HCT116 (cell line): Measurements from ENCODE around the gene CEP112. TPM values are rescaled to one million over a fixed set of nuclear protein-coding genes. Genes with fewer than 3 reads are reported as not detected.
A peak's percentile ranks its signal among the peaks of the same experiment; 100 is the strongest.

Experiments
- ATAC-seq: fragments of 200-7000 bp; cut with Tn5 transposase; 2 replicates; pipeline ENCODE4 v1.9.1; 2020; ENCODE audit warnings: mild to moderate bottlenecking, moderate library complexity
- BruUV-seq: library from RNA; stranded (reverse); fragments of 400-500 nt; replicated peaks from 2 replicates; lab custom pipeline; 2021; lab: Mats Ljungman, UMichigan
- CTCF ChIA-PET: fragments of 300-600 bp; sonication (Branson Sonifier 250); formaldehyde crosslinking; loops from one replicate; lab custom pipeline; 2021; ENCODE audit warnings: antibody characterized with exemption; lab: Charles Lee
- POLR2A ChIA-PET: fragments of 300-600, 350-600 bp; sonication (Branson Sonifier 250); formaldehyde crosslinking; loops from one replicate; lab custom pipeline; 2021; ENCODE audit warnings: antibody characterized with exemption; lab: Charles Lee
- RAD21 ChIA-PET, 2 experiments: fragments of 300-600 bp; sonication (Branson Sonifier 250); formaldehyde crosslinking; loops; one replicate each; lab custom pipeline; 2023; ENCODE audit warnings: low total read pairs in 2 of 2; ENCODE audit not compliant: uncharacterized antibody in 2 of 2, unreplicated experiment in 2 of 2, low non-redundant PET in 1 of 2; lab: Charles Lee
- DNase-seq: peaks from one replicate; pipeline ENCODE4 v3.0.0-alpha.2; 2010; ENCODE audit warnings: low read depth, low spot score
- H2AFZ ChIP-seq: fragments of 200-600 bp; shearing (Covaris generic), sonication (generic); 2 replicates; pipeline ENCODE4 v1.6.1; 2017; ENCODE audit warnings: low read depth, mixed run types, mixed read lengths, antibody characterized with exemption, low read length; ENCODE audit not compliant: poor library complexity, severe bottlenecking
- H3K27ac ChIP-seq: 2 replicates; pipeline ENCODE4 v1.5.1; 2012; ENCODE audit warnings: low read depth, low read length
- H3K27me3 ChIP-seq: fragments of 200-600 bp; sonication (generic); 2 replicates; pipeline ENCODE4 v1.6.1; 2016; ENCODE audit warnings: mixed run types, low read length, mixed read lengths; ENCODE audit not compliant: insufficient read depth
- H3K36me3 ChIP-seq, 2 experiments: fragments of 200-500 bp in 1 of 2; fragments of 200-600 bp in 1 of 2; sonication (Bioruptor generic) in 1 of 2; sonication (generic) in 1 of 2; 2 replicates each; pipeline versions ENCODE4 v1.5.1 to v1.6.1; 2014 to 2016; ENCODE audit warnings: low read length in 2 of 2, inconsistent platforms in 1 of 2, mixed read lengths in 1 of 2, mixed run types in 1 of 2; ENCODE audit not compliant: insufficient read depth in 2 of 2, control insufficient read depth in 1 of 2
- H3K4me1 ChIP-seq, 2 experiments: fragments of 200-600 bp in 1 of 2; sonication (generic) in 1 of 2; 2 replicates each; pipeline versions ENCODE4 v1.5.1 to v1.6.1; 2012 to 2017; ENCODE audit warnings: low read length in 2 of 2, inconsistent platforms in 1 of 2, mild to moderate bottlenecking in 1 of 2, mixed read lengths in 1 of 2, mixed run types in 1 of 2, moderate library complexity in 1 of 2; ENCODE audit not compliant: insufficient read depth in 2 of 2, control insufficient read depth in 1 of 2
- H3K4me2 ChIP-seq: fragments of 200-600 bp; sonication (generic); 2 replicates; pipeline ENCODE4 v1.6.1; 2017; ENCODE audit warnings: mixed run types, low read length, mixed read lengths
- H3K4me3 ChIP-seq, 2 experiments: fragments of 200-600 bp in 1 of 2; sonication (generic) in 1 of 2; replicated peaks in 1 of 2; 2 replicates each; pipeline ENCODE4 v1.5.1; 2011 to 2016; ENCODE audit warnings: low read length in 2 of 2, control low read depth in 1 of 2, low read depth in 1 of 2, mild to moderate bottlenecking in 1 of 2, mixed read lengths in 1 of 2, mixed run types in 1 of 2
- H3K79me2 ChIP-seq: fragments of 200-600 bp; sonication (generic); 2 replicates; pipeline ENCODE4 v1.6.1; 2017; ENCODE audit warnings: mild to moderate bottlenecking, mixed run types, low read length, moderate library complexity, mixed read lengths; ENCODE audit not compliant: insufficient read depth
- H3K9ac ChIP-seq: fragments of 200-600 bp; sonication (generic); 2 replicates; pipeline ENCODE4 v1.6.1; 2016; ENCODE audit warnings: low read length, mixed read lengths
- H3K9me2 ChIP-seq: fragments of 200-600 bp; sonication (generic), shearing (Covaris generic); 2 replicates; pipeline ENCODE4 v1.6.1; 2017; ENCODE audit warnings: mixed run types, mild to moderate bottlenecking, moderate library complexity; ENCODE audit not compliant: insufficient read depth
- H3K9me3 ChIP-seq, 2 experiments: fragments of 200-500 bp in 1 of 2; fragments of 200-600 bp in 1 of 2; sonication (Bioruptor generic) in 1 of 2; sonication (generic) in 1 of 2; 2 replicates each; pipeline ENCODE4 v1.6.1; 2014 to 2017; ENCODE audit warnings: low read length in 2 of 2, mixed read lengths in 2 of 2, inconsistent platforms in 1 of 2, low read depth in 1 of 2, mild to moderate bottlenecking in 1 of 2, mixed run types in 1 of 2, moderate library complexity in 1 of 2; ENCODE audit not compliant: control insufficient read depth in 1 of 2, insufficient read depth in 1 of 2
- H4K20me1 ChIP-seq: fragments of 200-600 bp; sonication (generic), shearing (Covaris generic); 2 replicates; pipeline ENCODE4 v1.6.1; 2017; ENCODE audit warnings: mixed run types, mild to moderate bottlenecking, moderate library complexity; ENCODE audit not compliant: insufficient read depth
- EZH2phosphoT487 ChIP-seq: fragments of 200-600 bp; IDR thresholded peaks from 2 replicates; pipeline ENCODE4 v1.6.1; 2018; ENCODE audit warnings: antibody characterized with exemption, borderline replicate concordance
- JUND ChIP-seq: IDR thresholded peaks from 2 replicates; pipeline ENCODE4 v1.6.1; 2012
- RAD21 ChIP-seq: IDR thresholded peaks from 2 replicates; pipeline ENCODE4 v1.6.1; 2012; ENCODE audit warnings: low read depth, mild to moderate bottlenecking
- YY1 ChIP-seq: IDR thresholded peaks from 2 replicates; pipeline ENCODE4 v1.6.1; 2011; ENCODE audit warnings: low read length, low read depth, moderate library complexity, mild to moderate bottlenecking; ENCODE audit not compliant: insufficient replicate concordance; ENCODE audit errors: extremely low read depth
- ZBTB33 ChIP-seq: IDR thresholded peaks from 2 replicates; pipeline ENCODE4 v1.6.1; 2011; ENCODE audit warnings: mild to moderate bottlenecking, low read length, moderate library complexity; ENCODE audit not compliant: insufficient replicate concordance; ENCODE audit errors: extremely low read depth
- intact Hi-C: fragments of 100-400 bp; cut with micrococcal nuclease; formaldehyde crosslinking; loops from 2 replicates; pipeline ENCODE4 v1.10.0; 2022
- total RNA-seq: library from RNA; stranded (reverse); gene quantifications from one replicate; pipeline ENCODE4 v1.2.1, GENCODE V29; 2021; ENCODE audit not compliant: unreplicated experiment
- TF ChIP-seq, protein P1 (sequence below), 3 experiments: fragments of 200-600 bp in 1 of 3; sonication (generic) in 1 of 3; IDR thresholded peaks in 2 of 3; conservative IDR thresholded peaks in 1 of 3; 2 replicates each; pipeline ENCODE4 v1.5.1; 2012 to 2017; ENCODE audit warnings: low read depth in 2 of 3, low read length in 2 of 3, antibody characterized with exemption in 1 of 3, borderline replicate concordance in 1 of 3, control low read depth in 1 of 3, mild to moderate bottlenecking in 1 of 3, mixed read lengths in 1 of 3, mixed run types in 1 of 3, moderate library complexity in 1 of 3; ENCODE audit not compliant: insufficient read depth in 1 of 3

The CEP112 gene
- total RNA-seq, 1 experiment from 2014 or later, result 10.9 TPM

- TF ChIP-seq ZBTB33, result no peak
- TF ChIP-seq, all 23 proteins: peak for 0
Observed at GRCh38 chr17:65797101-65797500, 394.8 kb downstream of the CEP112 start (continued).

- Histone ChIP-seq H3K9me3 (no peaks in the 10 kb centered on the region), H3K4me2 (no peak overlapping the region), H4K20me1 (no peaks in the 10 kb centered on the region), H3K36me3 (no peaks in the 10 kb centered on the region), H3K27me3 (no peaks in the 10 kb centered on the region), H3K4me3 (no peak overlapping the region), H3K9me2 (no peaks in the 10 kb centered on the region), H3K27ac (no peak overlapping the region), H3K9ac (no peak overlapping the region), H3K4me1 (0 out of 4 replicates have a peak, but pooled peaks cover 0 to 3% of the 10 kb centered on the region in 2 experiments), H3K79me2 (no peaks in the 10 kb centered on the region), H2AFZ (no peak overlapping the region)
- ATAC-seq (peak; percentile 84), DNase-seq (peak; percentile 48)
- TF ChIP-seq EZH2phosphoT487 (no peak), JUND (no peak), YY1 (peak; percentile 23), RAD21 (peak; percentile 74)
- TF ChIP-seq, protein P1, sequence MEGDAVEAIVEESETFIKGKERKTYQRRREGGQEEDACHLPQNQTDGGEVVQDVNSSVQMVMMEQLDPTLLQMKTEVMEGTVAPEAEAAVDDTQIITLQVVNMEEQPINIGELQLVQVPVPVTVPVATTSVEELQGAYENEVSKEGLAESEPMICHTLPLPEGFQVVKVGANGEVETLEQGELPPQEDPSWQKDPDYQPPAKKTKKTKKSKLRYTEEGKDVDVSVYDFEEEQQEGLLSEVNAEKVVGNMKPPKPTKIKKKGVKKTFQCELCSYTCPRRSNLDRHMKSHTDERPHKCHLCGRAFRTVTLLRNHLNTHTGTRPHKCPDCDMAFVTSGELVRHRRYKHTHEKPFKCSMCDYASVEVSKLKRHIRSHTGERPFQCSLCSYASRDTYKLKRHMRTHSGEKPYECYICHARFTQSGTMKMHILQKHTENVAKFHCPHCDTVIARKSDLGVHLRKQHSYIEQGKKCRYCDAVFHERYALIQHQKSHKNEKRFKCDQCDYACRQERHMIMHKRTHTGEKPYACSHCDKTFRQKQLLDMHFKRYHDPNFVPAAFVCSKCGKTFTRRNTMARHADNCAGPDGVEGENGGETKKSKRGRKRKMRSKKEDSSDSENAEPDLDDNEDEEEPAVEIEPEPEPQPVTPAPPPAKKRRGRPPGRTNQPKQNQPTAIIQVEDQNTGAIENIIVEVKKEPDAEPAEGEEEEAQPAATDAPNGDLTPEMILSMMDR (IDR thresholded peaks at IDR 0.05 in 2 of 3, conservative IDR thresholded peaks at IDR 0.05 in 1 of 3; ENCODE audit: borderline replicate concordance in 1 of 3, insufficient read depth in 1 of 3, low read depth in 2 of 3, low read length in 2 of 3), result peak; percentile 54 to 82 (median 75); a peak in 5 of 6 replicates
- intact Hi-C loops, result loop anchor here (2.0 to 10.0 kb wide), 5 partner anchors 237 to 562 kb away; no protein-coding TSS in a partner anchor
- CTCF ChIA-PET, result interaction anchor here (1.0 to 1.9 kb wide), 8 partner anchors 8 to 563 kb away, joined by 3 to 14 read pairs (median 4); no protein-coding TSS in a partner anchor
- RAD21 ChIA-PET, result no interaction called here
- BruUV-seq, result no TSS peak
- POLR2A ChIA-PET, result interaction anchor here (2.4 kb wide), 1 partner anchor 10 kb away, joined by 6 read pairs; no protein-coding TSS in a partner anchor
Observed at GRCh38 chr17:65794572-65794971, 397.4 kb downstream of the CEP112 start.
